C4-2B (cell line): ENCODE measurements around the gene PIGQ.
A peak's percentile ranks its signal among the peaks of the same experiment; 100 is the strongest.

Experiments used
- H3K27ac ChIP-seq: fragments of 450-650 bp; 2 replicates; pipeline ENCODE4 v1.5.1; 2017
- CTCF ChIP-seq: fragments of 450-650 bp; conservative IDR thresholded peaks from 2 replicates; pipeline ENCODE4 v1.5.1; 2017; ENCODE audit warnings: mild to moderate bottlenecking
- ZFX ChIP-seq: fragments of 450-650 bp; IDR thresholded peaks from 2 replicates; pipeline ENCODE4 v1.6.1; 2017

The PIGQ gene

GRCh38 chr16:583815-584591 is 14.2 kb downstream of the PIGQ start:
- H3K27ac ChIP-seq = no peak overlapping the region
- TF ChIP-seq CTCF (no peak), ZFX (no peak)

GRCh38 chr16:585351-585750 is 15.6 kb downstream of the PIGQ start:
- TF ChIP-seq CTCF = no peak; the same call in 1 of the 2 replicates
- no peak for TF ChIP-seq ZFX
- H3K27ac ChIP-seq = no peak overlapping the region

GRCh38 chr16:586047-586644 is 16.4 kb downstream of the PIGQ start:
- no peak overlapping the region; the same call in 1 of the 2 replicates for H3K27ac ChIP-seq
- TF ChIP-seq CTCF (no peak), ZFX (no peak)

GRCh38 chr16:586645-587590 is 17.1 kb downstream of the PIGQ start:
- TF ChIP-seq ZFX (no peak), CTCF (no peak)
- peak overlapping the region; percentile 99 for H3K27ac ChIP-seq

GRCh38 chr16:588639-588888 is 18.8 kb downstream of the PIGQ start:
- H3K27ac ChIP-seq = peak overlapping the region; percentile 99
- TF ChIP-seq ZFX = no peak
- TF ChIP-seq CTCF = no peak

GRCh38 chr16:588889-589657 is 19.3 kb downstream of the PIGQ start:
- peak; percentile 56 for TF ChIP-seq ZFX
- TF ChIP-seq CTCF = no peak
- H3K27ac ChIP-seq = peak overlapping the region; percentile 99
